ENCODE data around the gene PKNOX2. TPM values are rescaled to one million over a fixed set of nuclear protein-coding genes. Genes with fewer than 3 reads are reported as not detected.

Gene PKNOX2
- total RNA-seq, 1 experiment from 2014 or later: not detected

DNA sequence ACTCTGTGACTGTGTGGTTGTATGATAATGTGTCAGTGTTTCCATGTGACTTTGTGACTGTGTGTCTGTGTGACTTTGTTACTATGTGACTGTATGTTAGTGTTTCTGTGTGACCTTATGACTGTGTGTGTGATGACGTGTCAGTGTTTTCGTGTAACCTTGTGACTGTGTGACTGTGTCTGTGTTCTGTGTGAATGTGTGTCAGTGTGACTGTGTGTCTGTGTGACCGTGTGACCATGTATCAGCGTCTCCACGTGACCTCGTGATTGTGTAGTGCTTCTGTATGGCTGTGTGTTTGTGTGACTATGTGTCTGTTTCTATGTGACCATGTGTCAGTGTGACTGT, 9.5 kb upstream of the PKNOX2 start:
- Mint-ChIP-seq H3K27me3 (ENCODE audit: insufficient read depth, unreplicated experiment) (peaks cover 24% of the 10 kb centered on the region), H3K4me1 (ENCODE audit: low read depth, unreplicated experiment) (no peaks in the 10 kb centered on the region), H3K9me3 (ENCODE audit: unreplicated experiment) (peaks cover 9% of the 10 kb centered on the region), H3K36me3 (ENCODE audit: insufficient read depth, unreplicated experiment) (no peaks in the 10 kb centered on the region), H3K27ac (ENCODE audit: unreplicated experiment) (no peak overlapping the region), H3K4me3 (ENCODE audit: unreplicated experiment) (no peak overlapping the region)
- Histone ChIP-seq H3K27me3 (replicated peaks; ENCODE audit: control insufficient read depth, insufficient read depth, low read length) (peaks cover 1% of the 10 kb centered on the region; the same call in 1 of the 2 replicates), H3K9me3 (peaks cover 9% of the 10 kb centered on the region; the same call in 1 of the 2 replicates), H3K36me3 (ENCODE audit: control insufficient read depth, insufficient read depth, low read length) (no peaks in the 10 kb centered on the region), H3K4me3 (ENCODE audit: low read depth, low read length) (no peak overlapping the region), H3K4me1 (no peaks in the 10 kb centered on the region)
- CTCF ChIA-PET: no interaction called here
- no TSS peak for BruUV-seq (replicated peaks)
- TF ChIP-seq, protein P1, sequence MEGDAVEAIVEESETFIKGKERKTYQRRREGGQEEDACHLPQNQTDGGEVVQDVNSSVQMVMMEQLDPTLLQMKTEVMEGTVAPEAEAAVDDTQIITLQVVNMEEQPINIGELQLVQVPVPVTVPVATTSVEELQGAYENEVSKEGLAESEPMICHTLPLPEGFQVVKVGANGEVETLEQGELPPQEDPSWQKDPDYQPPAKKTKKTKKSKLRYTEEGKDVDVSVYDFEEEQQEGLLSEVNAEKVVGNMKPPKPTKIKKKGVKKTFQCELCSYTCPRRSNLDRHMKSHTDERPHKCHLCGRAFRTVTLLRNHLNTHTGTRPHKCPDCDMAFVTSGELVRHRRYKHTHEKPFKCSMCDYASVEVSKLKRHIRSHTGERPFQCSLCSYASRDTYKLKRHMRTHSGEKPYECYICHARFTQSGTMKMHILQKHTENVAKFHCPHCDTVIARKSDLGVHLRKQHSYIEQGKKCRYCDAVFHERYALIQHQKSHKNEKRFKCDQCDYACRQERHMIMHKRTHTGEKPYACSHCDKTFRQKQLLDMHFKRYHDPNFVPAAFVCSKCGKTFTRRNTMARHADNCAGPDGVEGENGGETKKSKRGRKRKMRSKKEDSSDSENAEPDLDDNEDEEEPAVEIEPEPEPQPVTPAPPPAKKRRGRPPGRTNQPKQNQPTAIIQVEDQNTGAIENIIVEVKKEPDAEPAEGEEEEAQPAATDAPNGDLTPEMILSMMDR (IDR thresholded peaks at IDR 0.05; ENCODE audit: insufficient read depth in 1 of 2, low read depth in 1 of 2, low read length in 1 of 2, severe bottlenecking in 1 of 2, unreplicated experiment in 1 of 2): no peak
- DNase-seq: peak in 1 of 2 experiments; percentile 19
- POLR2A ChIA-PET: no interaction called here
- intact Hi-C loops (cut with micrococcal nuclease; ENCODE audit: unreplicated experiment): no loop called here

DNA sequence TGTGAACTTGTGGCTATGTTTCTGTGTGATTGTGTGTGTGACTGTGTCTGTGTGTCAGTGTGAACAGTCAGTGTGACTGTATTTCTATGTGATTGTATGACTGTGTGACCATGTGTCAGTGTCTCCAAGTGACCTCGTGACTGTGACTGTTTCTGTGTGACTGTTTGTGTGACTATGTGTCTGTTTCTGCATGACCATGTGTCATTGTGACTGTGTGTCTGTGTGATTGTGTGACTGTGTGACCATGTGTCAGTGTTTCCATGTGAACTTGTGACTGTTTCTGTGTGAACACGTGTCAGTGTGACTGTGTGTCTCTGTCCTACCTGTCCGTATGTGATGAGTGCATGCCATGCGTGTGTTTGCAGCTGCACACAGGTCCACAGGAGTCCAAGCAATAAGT, 8.8 kb upstream of the PKNOX2 start:
- no peak overlapping the region for H3K4me3 Mint-ChIP-seq (ENCODE audit: unreplicated experiment)
- no peaks in the 10 kb centered on the region for H3K4me1 Mint-ChIP-seq (ENCODE audit: low read depth, unreplicated experiment)
- peaks cover 25% of the 10 kb centered on the region for H3K27me3 Mint-ChIP-seq (ENCODE audit: insufficient read depth, unreplicated experiment)
- CTCF ChIA-PET: no interaction called here
- Histone ChIP-seq H3K27me3 (replicated peaks; ENCODE audit: control insufficient read depth, insufficient read depth, low read length) (peaks cover 3% of the 10 kb centered on the region; the same call in 1 of the 2 replicates), H3K4me1 (no peaks in the 10 kb centered on the region), H3K4me3 (ENCODE audit: low read depth, low read length) (no peak overlapping the region), H3K36me3 (ENCODE audit: control insufficient read depth, insufficient read depth, low read length) (no peaks in the 10 kb centered on the region), H3K9me3 (peaks cover 9% of the 10 kb centered on the region; the same call in 1 of the 2 replicates)
- BruUV-seq (replicated peaks): no TSS peak
- peak in 1 of 2 experiments; percentile 11 for DNase-seq
- no peak overlapping the region for H3K27ac Mint-ChIP-seq (ENCODE audit: unreplicated experiment)
- no peaks in the 10 kb centered on the region for H3K36me3 Mint-ChIP-seq (ENCODE audit: insufficient read depth, unreplicated experiment)
- intact Hi-C loops (cut with micrococcal nuclease; ENCODE audit: unreplicated experiment): no loop called here
- POLR2A ChIA-PET: no interaction called here
- TF ChIP-seq, protein P1 (IDR thresholded peaks at IDR 0.05; ENCODE audit: insufficient read depth in 1 of 2, low read depth in 1 of 2, low read length in 1 of 2, severe bottlenecking in 1 of 2, unreplicated experiment in 1 of 2): no peak
- H3K9me3 Mint-ChIP-seq (ENCODE audit: unreplicated experiment): peaks cover 9% of the 10 kb centered on the region

DNA sequence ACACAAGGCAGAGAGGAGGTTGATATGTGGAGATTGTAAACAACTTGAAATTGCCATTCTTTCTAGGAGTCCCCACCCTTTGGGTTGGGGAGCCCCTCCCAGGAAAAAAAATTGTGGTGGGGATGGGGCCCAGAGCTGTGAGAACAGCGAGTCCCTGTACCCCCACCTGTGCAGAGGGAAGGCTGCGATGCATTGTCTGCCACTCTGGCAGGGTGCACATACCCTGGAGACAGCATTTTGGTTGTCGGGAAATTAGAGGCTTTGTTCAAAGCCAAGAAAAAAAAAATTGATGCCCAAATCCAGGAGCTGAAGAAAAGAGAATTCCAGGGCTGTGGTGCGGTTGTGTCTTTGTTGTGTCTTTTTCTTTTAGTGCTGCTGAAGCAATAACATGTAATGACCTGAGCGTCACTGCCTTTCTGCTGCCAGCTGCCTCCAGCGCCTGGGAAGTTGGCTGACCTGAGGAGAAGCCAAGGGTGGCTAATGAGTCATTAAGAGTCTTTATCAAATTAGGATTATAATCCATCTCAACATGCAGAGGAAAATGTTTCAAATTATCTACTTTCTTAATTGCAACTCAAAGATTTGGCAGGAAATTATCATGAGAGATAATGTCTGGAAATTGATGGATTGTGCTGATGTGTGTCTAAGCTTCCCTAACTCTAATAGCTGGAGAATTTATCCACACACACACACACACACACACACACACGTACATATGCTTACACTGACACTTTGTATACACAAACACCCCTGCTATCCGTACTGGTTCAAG, 8.0 kb upstream of the PKNOX2 start:
- POLR2A ChIA-PET: no interaction called here
- Mint-ChIP-seq H3K27me3 (ENCODE audit: insufficient read depth, unreplicated experiment) (peaks cover 27% of the 10 kb centered on the region), H3K36me3 (ENCODE audit: insufficient read depth, unreplicated experiment) (no peaks in the 10 kb centered on the region), H3K4me3 (ENCODE audit: unreplicated experiment) (no peak overlapping the region), H3K27ac (ENCODE audit: unreplicated experiment) (no peak overlapping the region), H3K4me1 (ENCODE audit: low read depth, unreplicated experiment) (no peaks in the 10 kb centered on the region), H3K9me3 (ENCODE audit: unreplicated experiment) (peaks cover 9% of the 10 kb centered on the region)
- Histone ChIP-seq H3K4me1 (no peaks in the 10 kb centered on the region), H3K36me3 (ENCODE audit: control insufficient read depth, insufficient read depth, low read length) (no peaks in the 10 kb centered on the region), H3K9me3 (peaks cover 9% of the 10 kb centered on the region; the same call in 1 of the 2 replicates), H3K4me3 (ENCODE audit: low read depth, low read length) (no peak overlapping the region), H3K27me3 (replicated peaks; ENCODE audit: control insufficient read depth, insufficient read depth, low read length) (peaks cover 4% of the 10 kb centered on the region; the same call in 1 of the 2 replicates)
- intact Hi-C loops (cut with micrococcal nuclease; ENCODE audit: unreplicated experiment): no loop called here
- BruUV-seq (replicated peaks): no TSS peak
- CTCF ChIA-PET: no interaction called here
- TF ChIP-seq, protein P1 (IDR thresholded peaks at IDR 0.05; ENCODE audit: insufficient read depth in 1 of 2, low read depth in 1 of 2, low read length in 1 of 2, severe bottlenecking in 1 of 2, unreplicated experiment in 1 of 2): no peak
- DNase-seq: no peak

Data from Caco-2 (cell line).